ENCODE measurements around the gene EXOC3L2.
"Not testable (repeated sequence)": the region's sequence is repeated elsewhere in the genome, so short reads cannot be mapped to it uniquely, and the experiment has no call there.

Gene EXOC3L2

GRCh38 chr19:45245334-45245787 is at the start of gene EXOC3L2:
Gene EXOC3L2, minus strand, starts transcription at chr19:45245407. Its CDS starts 6,362 bp downstream, at chr19:45239045.
- no peak for DNase-seq (ENCODE audit: low spot score)

- peak; percentile 84 for DNase-seq (ENCODE audit: low spot score)
These were observed 49.3 kb upstream of the EXOC3L2 start for GRCh38 chr19:45294291-45295029.

GRCh38 chr19:45293682-45294081 is 48.5 kb upstream of the EXOC3L2 start:
- DNase-seq (ENCODE audit: low spot score): peak; percentile 78

- no peak for DNase-seq (ENCODE audit: low spot score)
These were observed 46.6 kb upstream of the EXOC3L2 start for GRCh38 chr19:45291834-45292233.

GRCh38 chr19:45290381-45290931 is 45.2 kb upstream of the EXOC3L2 start:
- no peak for DNase-seq (ENCODE audit: low spot score)

- no peak for DNase-seq (ENCODE audit: low spot score)
These were observed 38.3 kb upstream of the EXOC3L2 start for GRCh38 chr19:45283443-45284033.

- peak; percentile 63 for DNase-seq (ENCODE audit: low spot score)
These were observed 35.3 kb upstream of the EXOC3L2 start for GRCh38 chr19:45280471-45280961.

- no peak for DNase-seq (ENCODE audit: low spot score)
These were observed 34.5 kb upstream of the EXOC3L2 start for GRCh38 chr19:45279587-45280192.

GRCh38 chr19:45278087-45278486 is 32.9 kb upstream of the EXOC3L2 start:
- no peak for DNase-seq (ENCODE audit: low spot score)

GRCh38 chr19:45276284-45276687 is 31.1 kb upstream of the EXOC3L2 start:
- no peak for DNase-seq (ENCODE audit: low spot score)

GRCh38 chr19:45275370-45275971 is 30.3 kb upstream of the EXOC3L2 start:
- no peak for DNase-seq (ENCODE audit: low spot score)

GRCh38 chr19:45273521-45273855 is 28.3 kb upstream of the EXOC3L2 start:
- DNase-seq (ENCODE audit: low spot score): no peak

GRCh38 chr19:45271735-45272108 is 26.5 kb upstream of the EXOC3L2 start:
- no peak for DNase-seq (ENCODE audit: low spot score)

GRCh38 chr19:45271098-45271734 is 26.0 kb upstream of the EXOC3L2 start:
- DNase-seq (ENCODE audit: low spot score): no peak

- not testable (repeated sequence) for DNase-seq (ENCODE audit: low spot score)
These were observed 24.7 kb upstream of the EXOC3L2 start for GRCh38 chr19:45269939-45270338.

- DNase-seq (ENCODE audit: low spot score): no peak
These were observed 22.1 kb upstream of the EXOC3L2 start for GRCh38 chr19:45267296-45267695.

- DNase-seq (ENCODE audit: low spot score): no peak
These were observed 20.2 kb upstream of the EXOC3L2 start for GRCh38 chr19:45265375-45265774.

GRCh38 chr19:45264781-45265317 is 19.6 kb upstream of the EXOC3L2 start:
- no peak for DNase-seq (ENCODE audit: low spot score)

- DNase-seq (ENCODE audit: low spot score): no peak
These were observed 17.8 kb upstream of the EXOC3L2 start for GRCh38 chr19:45263013-45263412.

- DNase-seq (ENCODE audit: low spot score): no peak
These were observed 17.4 kb upstream of the EXOC3L2 start for GRCh38 chr19:45262570-45262969.

GRCh38 chr19:45258862-45259261 is 13.7 kb upstream of the EXOC3L2 start:
- DNase-seq (ENCODE audit: low spot score): no peak

GRCh38 chr19:45256836-45257235 is 11.6 kb upstream of the EXOC3L2 start:
- no peak for DNase-seq (ENCODE audit: low spot score)
